HepG2 (cell line): ENCODE data around the gene NFASC. TPM values are rescaled to one million over a fixed set of nuclear protein-coding genes. Genes with fewer than 3 reads are reported as not detected.

Experiments used
- ATAC-seq: fragments of 200-7000 bp; cut with Tn5 transposase; 3 replicates; pipeline ENCODE4 v1.9.1; 2020; ENCODE audit warnings: mild to moderate bottlenecking, moderate library complexity
- BruUV-seq: library from RNA; stranded (reverse); fragments of 400-500 nt; replicated peaks from 2 replicates; lab custom pipeline; 2021; lab: Mats Ljungman, UMichigan
- CTCF ChIA-PET: fragments of 300-600 bp; formaldehyde crosslinking; extraction: SDS; loops from one replicate; lab custom pipeline; 2021; ENCODE audit warnings: low total read pairs, inconsistent platforms, low intra/inter-chr PET ratio; lab: Yijun Ruan, JAX
- POLR2A ChIA-PET: fragments of 350-600 bp; sonication (Branson Sonifier 250); formaldehyde crosslinking; loops from one replicate; lab custom pipeline; 2020; ENCODE audit warnings: antibody characterized with exemption, inconsistent platforms; lab: Yijun Ruan, JAX
- DNase-seq: peaks from one replicate; pipeline ENCODE4 v3.0.0-alpha.2; 2015; ENCODE audit warnings: low spot score
- FAIRE-seq: peaks from 3 replicates; lab custom pipeline; 2011; peaks lifted over from hg19 to GRCh38; lab: Jason Lieb, UNC
- H2AFZ ChIP-seq: one replicate; pipeline ENCODE4 v1.6.1; 2011; ENCODE audit warnings: low read length, inconsistent platforms
- H3K27ac ChIP-seq: fragments of 300-600 bp; 3 replicates; pipeline ENCODE4 v1.8.0; 2011; ENCODE audit warnings: mixed run types, mild to moderate bottlenecking, mixed read lengths, low read length, inconsistent platforms; ENCODE audit not compliant: insufficient read depth; ENCODE audit errors: extremely low read length
- H3K27me3 ChIP-seq, 2 experiments: fragments of 200-600 bp in 1 of 2; 2 replicates in 1 of 2; 3 replicates in 1 of 2; pipeline versions ENCODE4 v1.6.0 to v1.8.0; 2011; ENCODE audit warnings: low read length in 2 of 2, mild to moderate bottlenecking in 2 of 2, moderate library complexity in 2 of 2, inconsistent platforms in 1 of 2; ENCODE audit not compliant: insufficient read depth in 2 of 2, control insufficient read depth in 1 of 2
- H3K36me3 ChIP-seq, 2 experiments: fragments of 200-600 bp in 1 of 2; replicated peaks in 1 of 2; 2 replicates in 1 of 2; 3 replicates in 1 of 2; pipeline versions ENCODE4 v1.5.1 to v1.8.0; 2011; ENCODE audit warnings: low read length in 2 of 2, inconsistent platforms in 1 of 2; ENCODE audit not compliant: insufficient read depth in 2 of 2, control insufficient read depth in 1 of 2
- H3K4me1 ChIP-seq: 2 replicates; pipeline ENCODE4 v1.5.1; 2012; ENCODE audit warnings: low read length, inconsistent platforms; ENCODE audit not compliant: insufficient read depth
- H3K4me2 ChIP-seq: 2 replicates; pipeline ENCODE4 v1.6.0; 2011; ENCODE audit warnings: low read depth, low read length, inconsistent platforms
- H3K4me3 ChIP-seq, 3 experiments: fragments of 200-600 bp in 1 of 3; sonication (generic), shearing (Covaris generic) in 1 of 3; replicated peaks in 1 of 3; 2 replicates each; pipeline ENCODE4 v1.5.1; 2011 to 2016; ENCODE audit warnings: low read length in 3 of 3, inconsistent platforms in 2 of 3, low read depth in 2 of 3, mild to moderate bottlenecking in 2 of 3, control low read depth in 1 of 3, mixed read lengths in 1 of 3; ENCODE audit not compliant: insufficient read depth in 1 of 3
- H3K79me2 ChIP-seq: one replicate; pipeline ENCODE4 v1.6.1; 2011; ENCODE audit warnings: low read length, inconsistent platforms; ENCODE audit not compliant: insufficient read depth
- H3K9ac ChIP-seq: 2 replicates; pipeline ENCODE4 v1.6.0; 2011; ENCODE audit warnings: mild to moderate bottlenecking, low read depth, low read length, inconsistent platforms; ENCODE audit not compliant: insufficient read depth
- H3K9me3 ChIP-seq: 2 replicates; pipeline ENCODE4 v1.5.1; 2012; ENCODE audit warnings: mild to moderate bottlenecking, low read length
- H4K20me1 ChIP-seq: 2 replicates; pipeline ENCODE4 v1.6.0; 2011; ENCODE audit warnings: inconsistent platforms, mild to moderate bottlenecking, low read length, moderate library complexity; ENCODE audit not compliant: insufficient read depth
- CBX1 ChIP-seq: IDR thresholded peaks from one replicate; pipeline ENCODE4 v1.6.1; 2016; ENCODE audit warnings: antibody characterized with exemption, low read depth
- CCDC6 ChIP-seq: sonication (generic); formaldehyde crosslinking; IDR thresholded peaks from 2 replicates; pipeline ENCODE4 v1.8.1; 2022; ENCODE audit warnings: mild to moderate bottlenecking, missing genetic modification reagents, moderate library complexity
- NFIB ChIP-seq: sonication (generic); formaldehyde crosslinking; IDR thresholded peaks from 2 replicates; pipeline ENCODE4 v1.9.0; 2021; ENCODE audit warnings: missing genetic modification reagents, mild to moderate bottlenecking, borderline replicate concordance
- TAF1 ChIP-seq: sonication (generic); formaldehyde crosslinking; IDR thresholded peaks from 2 replicates; pipeline ENCODE4 v1.4.0; 2020; ENCODE audit warnings: missing genetic modification reagents
- TBP ChIP-seq: sonication (generic); formaldehyde crosslinking; IDR thresholded peaks from 2 replicates; pipeline ENCODE4 v1.5.0; 2020; ENCODE audit warnings: missing genetic modification reagents
- WGBS: methylation state at CpG from one replicate; pipeline ENCODE4 v1.1.6; 2017; ENCODE audit warnings: low lambda C conversion rate; 5-methylcytosine and 5-hydroxymethylcytosine counted together
- in situ Hi-C: cut with HindIII; loops from 2 replicates; pipeline ENCODE4 v1.10.0; 2017; ENCODE audit warnings: low pct_unique_long_range_greater_than_20kb; ENCODE audit not compliant: extremely low pct_ligation_motif_present
- intact Hi-C: fragments of 100-400 bp; cut with micrococcal nuclease; formaldehyde crosslinking; loops from one replicate; pipeline ENCODE4 v1.10.0; 2022; ENCODE audit not compliant: unreplicated experiment
- polyA plus RNA-seq, 8 experiments: library from polyadenylated mRNA; depleted of rRNA in 3 of 8; stranded (reverse) in 7 of 8; unstranded in 1 of 8; fragments of >200 nt; fragmentation: Illumina TruSeq in 4 of 8; extraction: Trizol in 4 of 8; gene quantifications; 2 replicates each; pipeline versions ENCODE4 v1.2.1 to v1.2.3, GENCODE V29; 2011 to 2016; ENCODE audit warnings: low read depth in 4 of 8, missing spikeins in 1 of 8, mixed read lengths in 1 of 8; ENCODE audit not compliant: insufficient read depth in 1 of 8
- total RNA-seq, 5 experiments: library from RNA; depleted of rRNA; stranded (reverse); fragments of >200 nt; fragmentation: Illumina TruSeq; extraction: Trizol; gene quantifications; 2 replicates each; pipeline ENCODE4 v1.2.3, GENCODE V29; 2016; ENCODE audit warnings: low read depth in 1 of 5
- TF ChIP-seq, protein P1 (sequence below): sonication (generic); formaldehyde crosslinking; IDR thresholded peaks from 2 replicates; pipeline ENCODE4 v1.5.0; 2020; ENCODE audit warnings: missing genetic modification reagents, mild to moderate bottlenecking, borderline replicate concordance
- TF ChIP-seq, protein P2 (sequence below): sonication (generic); formaldehyde crosslinking; IDR thresholded peaks from 2 replicates; pipeline ENCODE4 v1.4.0; 2020; ENCODE audit warnings: mild to moderate bottlenecking, missing genetic modification reagents
- TF ChIP-seq, protein P3 (sequence below): sonication (generic); formaldehyde crosslinking; IDR thresholded peaks from 2 replicates; pipeline ENCODE4 v1.4.0; 2020; ENCODE audit warnings: missing genetic modification reagents, mild to moderate bottlenecking, borderline replicate concordance
- TF ChIP-seq, protein P4 (sequence below): sonication (generic); formaldehyde crosslinking; conservative IDR thresholded peaks from 2 replicates; pipeline ENCODE4 v1.8.0; 2022; ENCODE audit warnings: low read depth, missing genetic modification reagents

Gene NFASC
- total and polyA plus RNA-seq, 2 of the 13 experiments (the other 11 are each of a cell fraction or from before 2014, with no cell fraction given): not detected

DNA sequence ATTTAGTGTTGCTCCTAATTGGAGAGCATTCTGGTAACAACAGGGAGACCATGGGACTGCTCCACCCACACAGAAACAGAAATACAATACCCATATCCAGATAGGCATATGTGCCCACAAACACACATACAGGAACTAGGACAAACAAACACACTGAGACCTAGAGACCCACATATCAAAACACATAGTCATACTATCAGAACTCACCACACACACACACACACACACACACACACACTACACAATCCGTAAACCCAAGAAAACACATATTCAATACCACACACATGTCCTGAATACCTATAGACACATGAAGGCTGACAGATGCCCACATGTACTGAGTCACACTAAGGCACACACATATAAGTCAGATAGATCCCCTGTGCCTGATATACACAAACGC lies 3.5 kb upstream of the NFASC start:
- 44% methylated on average over 2 of the region's 2 CpGs for WGBS
- no peaks in the 10 kb centered on the region for H3K79me2 ChIP-seq

More for the DNA sequence above, 3.5 kb upstream of the NFASC start:
- no peaks in the 10 kb centered on the region for H3K36me3 ChIP-seq
- no peaks in the 10 kb centered on the region for H3K4me1 ChIP-seq
- in situ Hi-C loops (no loop called here), intact Hi-C loops (no loop called here)
- peaks cover 2 to 12% of the 10 kb centered on the region in 2 experiments; a peak in 3 of 5 replicates for H3K27me3 ChIP-seq
- H3K9me3 ChIP-seq: no peaks in the 10 kb centered on the region
- ATAC-seq (no peak), FAIRE-seq (no peak), DNase-seq (no peak)
- BruUV-seq: no TSS peak
- H3K4me3 ChIP-seq: no peak overlapping the region
- TF ChIP-seq CBX1: no peak
- no peak for TF ChIP-seq TAF1
- TF ChIP-seq TBP: no peak
- TF ChIP-seq, protein P1, sequence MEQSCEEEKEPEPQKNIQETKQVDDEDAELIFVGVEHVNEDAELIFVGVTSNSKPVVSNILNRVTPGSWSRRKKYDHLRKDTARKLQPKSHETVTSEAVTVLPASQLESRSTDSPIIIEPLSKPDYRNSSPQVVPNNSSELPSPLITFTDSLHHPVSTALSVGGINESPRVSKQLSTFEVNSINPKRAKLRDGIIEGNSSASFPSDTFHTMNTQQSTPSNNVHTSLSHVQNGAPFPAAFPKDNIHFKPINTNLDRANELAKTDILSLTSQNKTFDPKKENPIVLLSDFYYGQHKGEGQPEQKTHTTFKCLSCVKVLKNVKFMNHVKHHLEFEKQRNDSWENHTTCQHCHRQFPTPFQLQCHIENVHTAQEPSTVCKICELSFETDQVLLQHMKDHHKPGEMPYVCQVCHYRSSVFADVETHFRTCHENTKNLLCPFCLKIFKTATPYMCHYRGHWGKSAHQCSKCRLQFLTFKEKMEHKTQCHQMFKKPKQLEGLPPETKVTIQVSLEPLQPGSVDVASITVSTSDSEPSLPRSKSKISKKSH (CRISPR knock-in tag): no peak
- TF ChIP-seq, protein P2, sequence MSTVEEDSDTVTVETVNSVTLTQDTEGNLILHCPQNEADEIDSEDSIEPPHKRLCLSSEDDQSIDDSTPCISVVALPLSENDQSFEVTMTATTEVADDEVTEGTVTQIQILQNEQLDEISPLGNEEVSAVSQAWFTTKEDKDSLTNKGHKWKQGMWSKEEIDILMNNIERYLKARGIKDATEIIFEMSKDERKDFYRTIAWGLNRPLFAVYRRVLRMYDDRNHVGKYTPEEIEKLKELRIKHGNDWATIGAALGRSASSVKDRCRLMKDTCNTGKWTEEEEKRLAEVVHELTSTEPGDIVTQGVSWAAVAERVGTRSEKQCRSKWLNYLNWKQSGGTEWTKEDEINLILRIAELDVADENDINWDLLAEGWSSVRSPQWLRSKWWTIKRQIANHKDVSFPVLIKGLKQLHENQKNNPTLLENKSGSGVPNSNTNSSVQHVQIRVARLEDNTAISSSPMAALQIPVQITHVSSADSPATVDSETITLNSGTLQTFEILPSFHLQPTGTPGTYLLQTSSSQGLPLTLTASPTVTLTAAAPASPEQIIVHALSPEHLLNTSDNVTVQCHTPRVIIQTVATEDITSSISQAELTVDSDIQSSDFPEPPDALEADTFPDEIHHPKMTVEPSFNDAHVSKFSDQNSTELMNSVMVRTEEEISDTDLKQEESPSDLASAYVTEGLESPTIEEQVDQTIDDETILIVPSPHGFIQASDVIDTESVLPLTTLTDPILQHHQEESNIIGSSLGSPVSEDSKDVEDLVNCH: no peak
- TF ChIP-seq, protein P3, sequence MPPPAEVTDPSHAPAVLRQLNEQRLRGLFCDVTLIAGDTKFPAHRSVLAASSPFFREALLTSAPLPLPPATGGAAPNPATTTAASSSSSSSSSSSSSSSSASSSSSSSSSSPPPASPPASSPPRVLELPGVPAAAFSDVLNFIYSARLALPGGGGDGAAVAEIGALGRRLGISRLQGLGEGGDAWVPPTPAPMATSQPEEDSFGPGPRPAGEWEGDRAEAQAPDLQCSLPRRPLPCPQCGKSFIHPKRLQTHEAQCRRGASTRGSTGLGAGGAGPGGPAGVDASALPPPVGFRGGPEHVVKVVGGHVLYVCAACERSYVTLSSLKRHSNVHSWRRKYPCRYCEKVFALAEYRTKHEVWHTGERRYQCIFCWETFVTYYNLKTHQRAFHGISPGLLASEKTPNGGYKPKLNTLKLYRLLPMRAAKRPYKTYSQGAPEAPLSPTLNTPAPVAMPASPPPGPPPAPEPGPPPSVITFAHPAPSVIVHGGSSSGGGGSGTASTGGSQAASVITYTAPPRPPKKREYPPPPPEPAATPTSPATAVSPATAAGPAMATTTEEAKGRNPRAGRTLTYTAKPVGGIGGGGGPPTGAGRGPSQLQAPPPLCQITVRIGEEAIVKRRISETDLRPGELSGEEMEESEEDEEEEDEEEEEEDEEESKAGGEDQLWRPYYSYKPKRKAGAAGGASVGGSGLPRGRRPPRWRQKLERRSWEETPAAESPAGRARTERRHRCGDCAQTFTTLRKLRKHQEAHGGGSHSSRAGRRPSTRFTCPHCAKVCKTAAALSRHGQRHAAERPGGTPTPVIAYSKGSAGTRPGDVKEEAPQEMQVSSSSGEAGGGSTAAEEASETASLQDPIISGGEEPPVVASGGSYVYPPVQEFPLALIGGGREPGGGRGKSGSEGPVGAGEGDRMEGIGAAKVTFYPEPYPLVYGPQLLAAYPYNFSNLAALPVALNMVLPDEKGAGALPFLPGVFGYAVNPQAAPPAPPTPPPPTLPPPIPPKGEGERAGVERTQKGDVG (CRISPR knock-in tag): no peak
- TF ChIP-seq NFIB (CRISPR knock-in tag): no peak
- TF ChIP-seq CCDC6 (CRISPR knock-in tag): no peak
- TF ChIP-seq, protein P4, sequence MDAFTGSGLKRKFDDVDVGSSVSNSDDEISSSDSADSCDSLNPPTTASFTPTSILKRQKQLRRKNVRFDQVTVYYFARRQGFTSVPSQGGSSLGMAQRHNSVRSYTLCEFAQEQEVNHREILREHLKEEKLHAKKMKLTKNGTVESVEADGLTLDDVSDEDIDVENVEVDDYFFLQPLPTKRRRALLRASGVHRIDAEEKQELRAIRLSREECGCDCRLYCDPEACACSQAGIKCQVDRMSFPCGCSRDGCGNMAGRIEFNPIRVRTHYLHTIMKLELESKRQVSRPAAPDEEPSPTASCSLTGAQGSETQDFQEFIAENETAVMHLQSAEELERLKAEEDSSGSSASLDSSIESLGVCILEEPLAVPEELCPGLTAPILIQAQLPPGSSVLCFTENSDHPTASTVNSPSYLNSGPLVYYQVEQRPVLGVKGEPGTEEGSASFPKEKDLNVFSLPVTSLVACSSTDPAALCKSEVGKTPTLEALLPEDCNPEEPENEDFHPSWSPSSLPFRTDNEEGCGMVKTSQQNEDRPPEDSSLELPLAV (CRISPR knock-in tag): no peak
- ChIA-PET POLR2A (no interaction called here), CTCF (no interaction called here)
- no peaks in the 10 kb centered on the region for H4K20me1 ChIP-seq
- no peak overlapping the region for H3K4me2 ChIP-seq
- H3K27ac ChIP-seq: no peak overlapping the region
- no peak overlapping the region for H2AFZ ChIP-seq
- no peak overlapping the region for H3K9ac ChIP-seq
